ENCODE data around the gene ANP32B.

DNA sequence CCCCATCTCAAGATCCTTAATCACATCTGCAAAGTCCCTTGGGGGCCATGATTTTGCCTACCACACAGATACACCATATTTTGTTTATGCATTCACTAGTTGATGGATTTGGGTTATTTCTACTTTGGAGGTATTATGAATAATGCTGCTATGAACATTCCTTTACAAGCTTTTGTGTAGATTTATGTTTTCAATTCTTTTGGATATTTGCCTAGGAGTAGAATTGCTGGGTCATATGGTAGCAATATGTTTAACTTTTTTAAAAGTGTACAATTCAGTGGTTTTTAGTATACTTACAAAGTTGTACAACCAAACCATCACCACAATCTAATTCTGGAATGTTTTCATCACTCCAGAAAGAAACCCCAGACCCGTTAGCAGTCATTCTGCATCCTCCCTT is 7.8 kb upstream of the ANP32B start:
- TF ChIP-seq GATA2 (IDR thresholded peaks at IDR 0.05; ENCODE audit: low read depth, low read length) (no peak), GATA3 (IDR thresholded peaks at IDR 0.05; ENCODE audit: low read depth, low read length) (no peak)
